ENCODE data around the gene IL24.

- TF ChIP-seq EZH2 (IDR thresholded peaks at IDR 0.05; ENCODE audit: low read length) = no peak
- TF ChIP-seq CTCF (optimal IDR thresholded peaks at IDR 0.05 in 1 of 3, IDR thresholded peaks at IDR 0.05 in 1 of 3, conservative IDR thresholded peaks at IDR 0.05 in 1 of 3; ENCODE audit: extremely low read depth in 1 of 3, insufficient read depth in 2 of 3, low read length in 3 of 3) = no peak
Observed at GRCh38 chr1:206915030-206915735, 17.9 kb downstream of the IL24 start.
